Neural progenitor cell (in vitro differentiated cells): ENCODE data around the gene CASK. TPM values are rescaled to one million over a fixed set of nuclear protein-coding genes. Genes with fewer than 3 reads are reported as not detected.

ENCODE experiments used
- DNase-seq: peaks from one replicate; pipeline ENCODE4 v3.0.0-alpha.2; 2016; ENCODE audit warnings: low spot score
- H2AFZ ChIP-seq: fragments of 200-600 bp; sonication (generic); replicated peaks from 2 replicates; pipeline ENCODE4 v1.6.1; 2016; ENCODE audit warnings: antibody characterized with exemption
- H3F3A ChIP-seq: fragments of 200-600 bp; sonication (generic); 2 replicates; pipeline ENCODE4 v1.6.1; 2016; ENCODE audit warnings: antibody characterized with exemption, low read depth
- H3K27ac ChIP-seq: fragments of 200-600 bp; sonication (generic); 2 replicates; pipeline ENCODE4 v1.5.1; 2016; ENCODE audit warnings: mild to moderate bottlenecking
- H3K27me3 ChIP-seq: fragments of 200-600 bp; sonication (generic); 2 replicates; pipeline ENCODE4 v1.6.1; 2016; ENCODE audit warnings: mild to moderate bottlenecking, moderate library complexity
- H3K36me3 ChIP-seq: fragments of 200-600 bp; sonication (generic); 2 replicates; pipeline ENCODE4 v1.5.1; 2016
- H3K4me1 ChIP-seq: fragments of 200-600 bp; sonication (generic); 2 replicates; pipeline ENCODE4 v1.6.1; 2016; ENCODE audit warnings: mixed run types
- H3K4me2 ChIP-seq: fragments of 200-600 bp; sonication (generic); 2 replicates; pipeline ENCODE4 v1.6.1; 2016
- H3K4me3 ChIP-seq: fragments of 200-600 bp; sonication (generic); 2 replicates; pipeline ENCODE4 v1.5.1; 2016
- H3K79me2 ChIP-seq: fragments of 200-600 bp; sonication (generic); 2 replicates; pipeline ENCODE4 v1.6.1; 2016; ENCODE audit warnings: low read depth
- H3K9ac ChIP-seq: fragments of 200-600 bp; sonication (generic); 2 replicates; pipeline ENCODE4 v1.6.1; 2016
- H3K9me3 ChIP-seq: fragments of 200-600 bp; sonication (generic); 2 replicates; pipeline ENCODE4 v1.5.1; 2016; ENCODE audit warnings: low read depth
- H4K20me1 ChIP-seq: fragments of 200-600 bp; sonication (generic); 2 replicates; pipeline ENCODE4 v1.6.1; 2016; ENCODE audit warnings: low read depth
- H3K27ac Mint-ChIP-seq: 3 replicates; pipeline ENCODE4 v1.8.0; 2021; ENCODE audit warnings: mixed read lengths
- H3K27me3 Mint-ChIP-seq: 2 replicates; pipeline ENCODE4 v1.8.0; 2022; ENCODE audit warnings: low read depth, mild to moderate bottlenecking, inconsistent platforms, moderate library complexity, mixed read lengths; ENCODE audit not compliant: insufficient read depth
- H3K36me3 Mint-ChIP-seq: 3 replicates; pipeline ENCODE4 v1.8.0; 2021; ENCODE audit warnings: mixed read lengths
- H3K4me1 Mint-ChIP-seq: 3 replicates; pipeline ENCODE4 v1.8.0; 2021; ENCODE audit warnings: mixed read lengths
- H3K4me3 Mint-ChIP-seq: 3 replicates; pipeline ENCODE4 v1.8.0; 2021; ENCODE audit warnings: mild to moderate bottlenecking, moderate library complexity, mixed read lengths
- H3K9me3 Mint-ChIP-seq: 3 replicates; pipeline ENCODE4 v1.8.0; 2020; ENCODE audit warnings: mixed read lengths
- CTCF ChIP-seq: fragments of 200-600 bp; sonication (generic); IDR thresholded peaks from 2 replicates; pipeline ENCODE4 v1.5.1; 2017; ENCODE audit warnings: antibody characterized with exemption, mild to moderate bottlenecking
- EZH2 ChIP-seq: fragments of 200-600 bp; sonication (generic); IDR thresholded peaks from 2 replicates; pipeline ENCODE4 v1.6.1; 2017; ENCODE audit warnings: antibody characterized with exemption, mild to moderate bottlenecking, moderate library complexity
- EZH2phosphoT487 ChIP-seq: fragments of 200-600 bp; sonication (generic); IDR thresholded peaks from 2 replicates; pipeline ENCODE4 v1.6.1; 2017; ENCODE audit warnings: antibody characterized with exemption
- total RNA-seq: library from RNA; depleted of rRNA; stranded (reverse); fragments of >200 nt; gene quantifications from 2 replicates; pipeline ENCODE4 v1.2.3, GENCODE V29; 2015; ENCODE audit warnings: low replicate concordance

Gene CASK
- total RNA-seq, 1 donor from 2014 or later, result 85.4 TPM

DNA sequence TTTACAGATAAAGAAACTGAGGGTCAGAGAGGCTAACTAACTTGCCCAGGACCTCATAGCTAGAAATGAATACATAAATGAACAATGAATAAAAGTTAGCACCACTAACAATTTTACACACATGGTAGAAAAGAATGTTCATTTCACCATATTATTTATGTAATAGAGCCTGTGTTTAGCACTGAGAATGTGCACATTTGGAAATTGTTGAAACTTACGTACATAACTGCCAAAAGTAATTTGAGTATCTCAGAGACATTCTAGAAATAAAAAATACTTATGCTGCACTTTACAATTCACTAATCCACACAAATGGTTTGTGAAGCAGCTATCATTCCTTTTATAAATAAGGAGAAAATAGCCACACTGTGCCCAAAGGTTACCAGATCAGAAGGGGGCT, 9.9 kb downstream of the CASK start:
- Histone ChIP-seq H3K4me2 (no peak overlapping the region), H3K36me3 (no peaks in the 10 kb centered on the region), H4K20me1 (peaks cover 41% of the 10 kb centered on the region), H3K27ac (no peak overlapping the region), H3K79me2 (peaks cover 100% of the 10 kb centered on the region), H3K9me3 (peaks cover 3% of the 10 kb centered on the region), H3F3A (no peaks in the 10 kb centered on the region), H3K4me1 (peaks cover 14% of the 10 kb centered on the region), H2AFZ (no peak overlapping the region), H3K4me3 (no peak overlapping the region), H3K9ac (no peak overlapping the region), H3K27me3 (no peaks in the 10 kb centered on the region)
- Mint-ChIP-seq H3K9me3 (peaks cover 16% of the 10 kb centered on the region), H3K27me3 (peaks cover 2% of the 10 kb centered on the region), H3K27ac (no peak overlapping the region), H3K4me1 (no peaks in the 10 kb centered on the region), H3K36me3 (peaks cover 6% of the 10 kb centered on the region), H3K4me3 (no peak overlapping the region)
- DNase-seq, result no peak
- TF ChIP-seq EZH2phosphoT487, result no peak
- TF ChIP-seq CTCF, result no peak
- no peak for TF ChIP-seq EZH2

DNA sequence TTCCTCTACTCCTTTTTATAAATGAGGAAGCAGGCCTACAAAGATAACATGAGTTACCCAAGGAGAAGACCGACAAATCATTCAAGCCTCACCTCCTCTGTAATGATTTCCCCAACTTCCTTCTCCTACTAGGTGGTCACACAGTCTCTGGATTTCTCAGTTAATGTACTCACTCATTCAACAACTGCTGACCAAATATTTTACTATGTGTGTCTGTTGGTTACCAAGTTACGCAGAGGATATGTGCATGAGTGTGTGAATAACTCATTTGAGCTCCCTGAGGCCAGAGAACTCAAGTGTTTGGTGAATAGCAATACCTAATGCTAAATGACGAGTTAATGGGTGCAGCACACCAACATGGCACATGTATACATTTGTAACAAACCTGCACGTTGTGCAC, 10.4 kb downstream of the CASK start:
- no peak for TF ChIP-seq EZH2
- TF ChIP-seq CTCF, result no peak
- no peak for TF ChIP-seq EZH2phosphoT487
- Histone ChIP-seq H3K79me2 (peaks cover 100% of the 10 kb centered on the region), H2AFZ (no peak overlapping the region), H3K9me3 (peaks cover 3% of the 10 kb centered on the region), H3K4me2 (no peak overlapping the region), H3K4me3 (no peak overlapping the region), H4K20me1 (peaks cover 35% of the 10 kb centered on the region), H3K4me1 (peaks cover 14% of the 10 kb centered on the region), H3K36me3 (no peaks in the 10 kb centered on the region), H3K27me3 (no peaks in the 10 kb centered on the region), H3K9ac (no peak overlapping the region), H3K27ac (no peak overlapping the region), H3F3A (no peaks in the 10 kb centered on the region)
- Mint-ChIP-seq H3K36me3 (peaks cover 6% of the 10 kb centered on the region), H3K4me1 (no peaks in the 10 kb centered on the region), H3K27me3 (peaks cover 2% of the 10 kb centered on the region), H3K4me3 (no peak overlapping the region), H3K9me3 (peaks cover 18% of the 10 kb centered on the region), H3K27ac (no peak overlapping the region)
- no peak for DNase-seq

- H3K79me2 ChIP-seq, result peaks cover 100% of the 10 kb centered on the region
- no peak overlapping the region for H3K27ac ChIP-seq
- H2AFZ ChIP-seq, result no peak overlapping the region
- Mint-ChIP-seq H3K27ac (no peak overlapping the region), H3K9me3 (peaks cover 39% of the 10 kb centered on the region), H3K36me3 (peaks cover 9% of the 10 kb centered on the region), H3K27me3 (peaks cover 2% of the 10 kb centered on the region), H3K4me1 (no peaks in the 10 kb centered on the region), H3K4me3 (no peak overlapping the region)
- peaks cover 9% of the 10 kb centered on the region for H4K20me1 ChIP-seq
- H3K4me3 ChIP-seq, result no peak overlapping the region
- peaks cover 6% of the 10 kb centered on the region for H3K4me1 ChIP-seq
- H3F3A ChIP-seq, result no peaks in the 10 kb centered on the region
- no peak overlapping the region for H3K4me2 ChIP-seq
- TF ChIP-seq EZH2, result no peak
- H3K36me3 ChIP-seq, result no peaks in the 10 kb centered on the region
- H3K9ac ChIP-seq, result no peak overlapping the region
- H3K9me3 ChIP-seq, result peaks cover 3% of the 10 kb centered on the region
- no peak for DNase-seq
- H3K27me3 ChIP-seq, result no peaks in the 10 kb centered on the region
These were observed 14.3 kb downstream of the CASK start for GRCh38 chrX:41909068-41909467.

GRCh38 chrX:41906515-41907187, 16.7 kb downstream of the CASK start:
- Histone ChIP-seq H3F3A (no peaks in the 10 kb centered on the region), H3K9me3 (peaks cover 3% of the 10 kb centered on the region), H3K9ac (no peak overlapping the region), H3K36me3 (no peaks in the 10 kb centered on the region), H3K4me1 (no peaks in the 10 kb centered on the region), H2AFZ (no peak overlapping the region), H3K27ac (no peak overlapping the region), H3K27me3 (no peaks in the 10 kb centered on the region), H4K20me1 (no peaks in the 10 kb centered on the region), H3K4me2 (no peak overlapping the region), H3K79me2 (peaks cover 95% of the 10 kb centered on the region), H3K4me3 (no peak overlapping the region)
- no peaks in the 10 kb centered on the region for H3K4me1 Mint-ChIP-seq
- H3K4me3 Mint-ChIP-seq, result no peak overlapping the region
- TF ChIP-seq EZH2, result no peak
- TF ChIP-seq EZH2phosphoT487, result no peak
- no peak for TF ChIP-seq CTCF
- H3K36me3 Mint-ChIP-seq, result peaks cover 24% of the 10 kb centered on the region
- DNase-seq, result no peak
- peaks cover 56% of the 10 kb centered on the region for H3K9me3 Mint-ChIP-seq
- no peak overlapping the region for H3K27ac Mint-ChIP-seq
- peaks cover 2% of the 10 kb centered on the region for H3K27me3 Mint-ChIP-seq
